ENCODE data around the gene ATP7B. TPM values are rescaled to one million over a fixed set of nuclear protein-coding genes. Genes with fewer than 3 reads are reported as not detected.

Gene ATP7B
- total RNA-seq (1 to 10 TPM; 2.3 to 6.0 (median 3.5) TPM), polyA plus RNA-seq (1 to 10 TPM; 2.0 to 2.3 TPM)

DNA sequence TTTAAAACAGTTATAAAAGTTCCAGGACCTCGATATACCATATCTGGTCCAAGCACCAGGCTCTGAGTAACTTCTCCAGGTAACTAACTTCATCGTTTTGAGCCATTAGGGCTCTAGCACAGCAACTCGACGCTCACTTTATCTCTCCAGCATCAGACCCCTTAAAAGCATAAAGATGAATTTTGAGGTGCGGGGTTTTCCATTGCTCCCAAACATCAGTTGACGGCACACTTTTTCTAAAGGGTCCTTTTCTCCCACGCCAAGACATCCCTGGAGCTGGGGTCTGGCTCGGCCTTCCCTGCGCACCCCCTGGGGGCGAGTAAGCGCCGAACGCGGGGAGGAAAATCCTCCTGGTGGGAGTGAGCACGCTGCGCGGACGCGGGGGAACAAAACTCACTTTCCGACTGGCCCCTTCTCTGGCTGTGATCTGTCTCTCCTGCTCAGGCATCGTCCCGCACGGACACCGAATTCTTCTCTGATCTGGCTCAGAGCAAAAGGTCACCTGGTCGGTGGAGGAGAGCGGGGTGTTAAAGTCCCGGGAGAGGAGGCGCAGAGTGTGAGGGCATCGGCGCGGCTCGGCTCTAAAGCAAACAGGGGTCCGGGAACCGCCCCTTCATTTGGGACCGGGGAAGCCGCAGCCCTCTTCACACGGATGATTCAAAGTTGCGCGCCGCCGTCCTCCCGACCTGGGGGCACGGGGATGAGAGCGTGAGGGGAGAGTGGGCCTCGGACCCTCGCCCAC lies at the start of gene ATP7B:
ATP7B (minus strand) TSS at position 561 of the 742 bp plus-strand sequence; CDS start at position 448, 113 bp downstream.
- DNase-seq = peak in 4 of 6 donors; percentile 18 to 46 (median 24)

DNA sequence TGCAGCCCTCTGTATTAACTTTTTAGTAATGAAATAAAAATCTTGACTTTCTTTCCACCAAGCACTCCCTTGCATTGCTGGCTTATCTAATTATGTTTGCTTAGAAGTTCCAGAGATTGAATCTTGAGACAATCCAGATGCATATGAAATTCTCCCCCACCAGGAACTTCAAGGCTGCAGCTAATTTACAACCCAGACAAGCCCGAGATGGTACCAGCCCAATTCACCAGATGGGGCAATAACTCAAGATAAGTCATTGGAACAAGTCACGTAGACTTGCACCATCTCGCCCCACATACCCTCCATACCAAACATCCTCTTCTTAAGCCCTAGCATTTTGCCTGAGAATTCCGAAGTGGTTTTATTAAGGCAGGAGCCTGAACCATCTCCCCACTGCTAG lies 42.2 kb upstream of the ATP7B start:
- Histone ChIP-seq H3K36me3 (no peaks in the 10 kb centered on the region), H3K27me3 (no peaks in the 10 kb centered on the region), H3K9me3 (no peaks in the 10 kb centered on the region), H3K27ac (no peak overlapping the region), H3K4me3 (no peak overlapping the region), H3K4me1 (no peaks in the 10 kb centered on the region)
- FAIRE-seq (no peak), ATAC-seq (no peak), DNase-seq (no peak)
- 77 to 87% methylated on average over 4 of the region's 4 CpGs for WGBS, 2 donors
- TF ChIP-seq, protein P1, sequence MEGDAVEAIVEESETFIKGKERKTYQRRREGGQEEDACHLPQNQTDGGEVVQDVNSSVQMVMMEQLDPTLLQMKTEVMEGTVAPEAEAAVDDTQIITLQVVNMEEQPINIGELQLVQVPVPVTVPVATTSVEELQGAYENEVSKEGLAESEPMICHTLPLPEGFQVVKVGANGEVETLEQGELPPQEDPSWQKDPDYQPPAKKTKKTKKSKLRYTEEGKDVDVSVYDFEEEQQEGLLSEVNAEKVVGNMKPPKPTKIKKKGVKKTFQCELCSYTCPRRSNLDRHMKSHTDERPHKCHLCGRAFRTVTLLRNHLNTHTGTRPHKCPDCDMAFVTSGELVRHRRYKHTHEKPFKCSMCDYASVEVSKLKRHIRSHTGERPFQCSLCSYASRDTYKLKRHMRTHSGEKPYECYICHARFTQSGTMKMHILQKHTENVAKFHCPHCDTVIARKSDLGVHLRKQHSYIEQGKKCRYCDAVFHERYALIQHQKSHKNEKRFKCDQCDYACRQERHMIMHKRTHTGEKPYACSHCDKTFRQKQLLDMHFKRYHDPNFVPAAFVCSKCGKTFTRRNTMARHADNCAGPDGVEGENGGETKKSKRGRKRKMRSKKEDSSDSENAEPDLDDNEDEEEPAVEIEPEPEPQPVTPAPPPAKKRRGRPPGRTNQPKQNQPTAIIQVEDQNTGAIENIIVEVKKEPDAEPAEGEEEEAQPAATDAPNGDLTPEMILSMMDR (IDR thresholded peaks at IDR 0.05) = no peak
- intact Hi-C loops (cut with DNase I) = no loop called here

More for the DNA sequence above, at the start of gene ATP7B:
- peaks cover 7 to 8% (median 8%) of the 10 kb centered on the region in 3 donors for H3K4me1 ChIP-seq
- WGBS, 2 donors = 5% methylated on average over 44 to 46 of the region's 46 CpGs
- intact Hi-C loops (cut with DNase I) = no loop called here
- H3K27me3 ChIP-seq = no peaks in the 10 kb centered on the region
- peak within 1 kb of the TSS; percentile 63 to 98 (median 82) for H3K4me3 ChIP-seq
- no peaks in the 10 kb centered on the region for H3K36me3 ChIP-seq
- H3K27ac ChIP-seq = peak within 1 kb of the TSS; percentile 28 to 67 (median 62)
- ATAC-seq = peak; percentile 15 to 37 (median 28)
- H3K9me3 ChIP-seq = no peaks in the 10 kb centered on the region
- FAIRE-seq = no peak
- TF ChIP-seq, protein P1 (IDR thresholded peaks at IDR 0.05) = no peak

DNA sequence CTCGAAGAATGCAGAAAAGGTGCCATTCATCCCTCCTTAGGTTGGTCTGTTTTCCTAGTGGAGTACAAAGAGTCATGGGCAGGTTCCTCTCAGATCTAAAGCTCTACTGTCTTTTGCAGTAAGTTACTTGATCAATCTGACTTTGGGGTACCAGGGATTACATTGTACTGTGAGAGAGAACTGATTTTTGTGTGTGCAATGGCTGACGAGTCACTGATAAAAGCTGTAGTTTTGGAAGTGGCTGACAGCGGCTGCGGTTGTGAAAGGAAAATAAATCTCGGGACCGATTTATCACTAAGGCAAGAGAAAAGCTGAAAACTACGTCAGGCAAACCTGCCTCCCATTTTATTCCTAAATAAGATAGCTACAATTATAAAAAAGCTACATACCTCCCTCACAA lies 40.1 kb upstream of the ATP7B start:
- intact Hi-C loops (cut with DNase I) = no loop called here
- no peaks in the 10 kb centered on the region for H3K36me3 ChIP-seq
- H3K9me3 ChIP-seq = no peaks in the 10 kb centered on the region
- ATAC-seq (no peak), DNase-seq (no peak), FAIRE-seq (no peak)
- H3K4me3 ChIP-seq = no peak overlapping the region
- no peaks in the 10 kb centered on the region for H3K27me3 ChIP-seq
- 52 to 54% methylated on average over 7 of the region's 7 CpGs for WGBS, 2 donors
- TF ChIP-seq, protein P1 (IDR thresholded peaks at IDR 0.05) = no peak
- no peaks in the 10 kb centered on the region for H3K4me1 ChIP-seq
- H3K27ac ChIP-seq = no peak overlapping the region

DNA sequence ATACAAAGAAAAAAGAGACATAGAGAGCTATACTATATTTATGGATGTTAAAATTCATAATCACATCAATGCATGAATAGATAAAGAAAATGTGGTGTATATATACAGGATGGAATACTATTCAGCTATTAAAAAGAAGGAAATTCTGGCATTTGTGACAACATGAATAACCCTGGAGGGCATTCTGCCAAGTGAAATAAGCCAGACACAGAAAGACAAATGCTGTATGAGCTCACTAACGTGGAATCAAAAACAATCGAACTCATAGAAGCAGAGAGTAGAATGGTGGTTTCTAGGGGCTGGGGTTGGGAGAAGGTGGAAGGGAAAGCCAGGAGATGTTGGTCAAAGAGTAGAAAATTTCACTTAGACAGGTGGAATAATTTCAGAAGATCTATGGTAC lies 37.3 kb upstream of the ATP7B start:
- H3K9me3 ChIP-seq = no peaks in the 10 kb centered on the region
- no peak overlapping the region for H3K4me3 ChIP-seq
- no peak for DNase-seq
- no peak overlapping the region for H3K27ac ChIP-seq
- intact Hi-C loops (cut with DNase I) = no loop called here
- TF ChIP-seq, protein P1 (IDR thresholded peaks at IDR 0.05) = no peak
- ATAC-seq = no peak
- no peaks in the 10 kb centered on the region for H3K36me3 ChIP-seq
- WGBS, 2 donors = 52 to 54% methylated on average over 2 of the region's 2 CpGs
- H3K4me1 ChIP-seq = no peaks in the 10 kb centered on the region
- no peaks in the 10 kb centered on the region for H3K27me3 ChIP-seq
- no peak for FAIRE-seq

DNA sequence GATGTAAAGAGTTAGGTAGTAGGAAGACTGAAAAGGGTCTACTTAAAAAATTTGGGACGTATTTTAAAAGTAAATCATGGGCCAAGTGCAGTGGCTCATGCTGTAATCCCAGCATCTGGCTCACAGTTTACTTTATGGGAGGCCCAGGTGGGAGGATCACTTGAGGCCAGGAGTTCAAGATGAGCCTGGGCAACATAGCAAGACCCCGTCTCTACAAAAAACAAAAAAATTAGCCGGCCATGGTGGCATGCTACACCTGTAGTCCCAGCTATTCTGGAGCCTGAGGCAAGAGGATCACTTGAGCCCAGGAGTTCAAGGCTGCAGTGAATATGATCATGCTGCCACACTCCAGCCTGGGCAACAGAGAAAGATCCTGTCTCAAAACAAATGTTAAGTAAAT lies 36.2 kb upstream of the ATP7B start:
- DNase-seq (no peak), FAIRE-seq (no peak), ATAC-seq (no peak)
- H3K4me3 ChIP-seq = no peak overlapping the region
- H3K9me3 ChIP-seq = no peaks in the 10 kb centered on the region
- TF ChIP-seq, protein P1 (IDR thresholded peaks at IDR 0.05) = no peak
- H3K27ac ChIP-seq = no peak overlapping the region
- WGBS, 2 donors = 87 to 93% methylated on average over 3 of the region's 3 CpGs
- H3K36me3 ChIP-seq = no peaks in the 10 kb centered on the region
- H3K4me1 ChIP-seq = no peaks in the 10 kb centered on the region
- H3K27me3 ChIP-seq = no peaks in the 10 kb centered on the region
- intact Hi-C loops (cut with DNase I) = no loop called here

Data from pancreas (tissue), 10 donors.